PC-3 (cell line): ENCODE data around the gene IFNL1.

Experiments
- CTCF ChIP-seq: fragments of 300-600 bp; sonication (generic); conservative IDR thresholded peaks from 2 replicates; pipeline ENCODE4 v1.5.1; 2017; ENCODE audit warnings: antibody characterized with exemption, low read depth, mild to moderate bottlenecking, low read length
- EZH2phosphoT487 ChIP-seq: fragments of 300-600 bp; sonication (generic); IDR thresholded peaks from 2 replicates; pipeline ENCODE4 v1.6.1; 2018; ENCODE audit warnings: mild to moderate bottlenecking, antibody characterized with exemption, low read length, borderline replicate concordance

GRCh38 chr19:39324242-39324842 lies 28.1 kb downstream of the IFNL1 start:
- TF ChIP-seq CTCF (no peak), EZH2phosphoT487 (no peak)
